ENCODE results near the gene SLIT3.

- TF ChIP-seq, protein P1, sequence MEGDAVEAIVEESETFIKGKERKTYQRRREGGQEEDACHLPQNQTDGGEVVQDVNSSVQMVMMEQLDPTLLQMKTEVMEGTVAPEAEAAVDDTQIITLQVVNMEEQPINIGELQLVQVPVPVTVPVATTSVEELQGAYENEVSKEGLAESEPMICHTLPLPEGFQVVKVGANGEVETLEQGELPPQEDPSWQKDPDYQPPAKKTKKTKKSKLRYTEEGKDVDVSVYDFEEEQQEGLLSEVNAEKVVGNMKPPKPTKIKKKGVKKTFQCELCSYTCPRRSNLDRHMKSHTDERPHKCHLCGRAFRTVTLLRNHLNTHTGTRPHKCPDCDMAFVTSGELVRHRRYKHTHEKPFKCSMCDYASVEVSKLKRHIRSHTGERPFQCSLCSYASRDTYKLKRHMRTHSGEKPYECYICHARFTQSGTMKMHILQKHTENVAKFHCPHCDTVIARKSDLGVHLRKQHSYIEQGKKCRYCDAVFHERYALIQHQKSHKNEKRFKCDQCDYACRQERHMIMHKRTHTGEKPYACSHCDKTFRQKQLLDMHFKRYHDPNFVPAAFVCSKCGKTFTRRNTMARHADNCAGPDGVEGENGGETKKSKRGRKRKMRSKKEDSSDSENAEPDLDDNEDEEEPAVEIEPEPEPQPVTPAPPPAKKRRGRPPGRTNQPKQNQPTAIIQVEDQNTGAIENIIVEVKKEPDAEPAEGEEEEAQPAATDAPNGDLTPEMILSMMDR (IDR thresholded peaks at IDR 0.05), result no peak
- no peak for TF ChIP-seq POLR2A (IDR thresholded peaks at IDR 0.05)
Measured at GRCh38 chr5:168992016-168992415, 308.9 kb downstream of the SLIT3 start.

Measured in Peyer's patch (tissue), 4 donors.